Spleen (tissue), 11 donors: Measurements from ENCODE around the gene NPC1L1. TPM values are rescaled to one million over a fixed set of nuclear protein-coding genes. Genes with fewer than 3 reads are reported as not detected.

Experiments used
- DNase-seq: peaks from one replicate; pipeline ENCODE4 v3.0.0-alpha.2; 2020
- H3K27ac ChIP-seq, 8 donors: fragments of 200-600 bp; sonication (generic) in 7 of 8; 1 replicate in 4 of 8; 2 replicates in 4 of 8; pipeline versions ENCODE4 v1.5.0 to v1.8.0; 2016 to 2021; ENCODE audit warnings: inconsistent platforms in 4 of 8, mild to moderate bottlenecking in 4 of 8, moderate library complexity in 1 of 8
- H3K27me3 ChIP-seq, 7 donors: fragments of 200-600 bp; sonication (generic) in 6 of 7; replicated peaks in 1 of 7; 1 replicate in 4 of 7; 2 replicates in 3 of 7; pipeline versions ENCODE4 v1.5.0 to v1.8.0; 2016 to 2021; ENCODE audit warnings: inconsistent platforms in 3 of 7, mild to moderate bottlenecking in 1 of 7
- H3K36me3 ChIP-seq, 6 donors: fragments of 200-600 bp; sonication (generic) in 5 of 6; 1 replicate in 4 of 6; 2 replicates in 2 of 6; pipeline versions ENCODE4 v1.5.0 to v1.8.0; 2016 to 2021; ENCODE audit warnings: inconsistent platforms in 2 of 6
- H3K4me1 ChIP-seq, 6 donors: fragments of 200-600 bp; sonication (generic) in 5 of 6; 1 replicate in 3 of 6; 2 replicates in 3 of 6; pipeline versions ENCODE4 v1.5.0 to v1.8.0; 2016 to 2021; ENCODE audit warnings: inconsistent platforms in 3 of 6
- H3K4me3 ChIP-seq, 8 donors: fragments of 200-600 bp; sonication (generic) in 7 of 8; 1 replicate in 4 of 8; 2 replicates in 4 of 8; pipeline versions ENCODE4 v1.5.0 to v1.8.0; 2016 to 2021; ENCODE audit warnings: inconsistent platforms in 4 of 8, mild to moderate bottlenecking in 4 of 8, moderate library complexity in 2 of 8
- H3K9me3 ChIP-seq, 8 donors: fragments of 200-600 bp; sonication (generic) in 7 of 8; 1 replicate in 4 of 8; 2 replicates in 4 of 8; pipeline versions ENCODE4 v1.5.0 to v1.8.0; 2016 to 2021; ENCODE audit warnings: inconsistent platforms in 4 of 8
- CTCF ChIP-seq, 11 experiments: fragments of 200-600 bp in 7 of 11; fragments of 450-650 bp in 4 of 11; sonication (generic) in 4 of 11; IDR thresholded peaks in 8 of 11; conservative IDR thresholded peaks in 3 of 11; 1 replicate in 7 of 11; 2 replicates in 4 of 11; pipeline versions ENCODE4 v1.4.0 to v1.8.0; 2016 to 2021; ENCODE audit warnings: antibody characterized with exemption in 11 of 11, inconsistent platforms in 4 of 11, mild to moderate bottlenecking in 1 of 11
- POLR2A ChIP-seq, 3 donors: fragments of 450-650 bp; IDR thresholded peaks; one replicate each; pipeline ENCODE4 v1.5.1; 2017; ENCODE audit warnings: antibody characterized with exemption in 3 of 3, mild to moderate bottlenecking in 1 of 3
- POLR2AphosphoS5 ChIP-seq, 3 donors: sonication (generic); formaldehyde crosslinking; IDR thresholded peaks; one replicate each; pipeline ENCODE4 v1.5.1; 2017; ENCODE audit warnings: antibody characterized with exemption in 3 of 3
- WGBS, 5 donors: extraction: QIAGEN DNeasy Blood & Tissue Kit in 3 of 5; methylation state at CpG; one replicate each; pipeline versions ENCODE4 v1.1.5 to v1.1.7; 2013 to 2018; 5-methylcytosine and 5-hydroxymethylcytosine counted together
- intact Hi-C: fragments of 100-400 bp; cut with DNase I; formaldehyde crosslinking; loops from one replicate; pipeline ENCODE4 v1.15.0; 2023; ENCODE audit warnings: low total_unique reads
- polyA plus RNA-seq, 3 donors: library from polyadenylated mRNA; stranded (reverse); fragments of 200-250 nt; gene quantifications; one replicate each; pipeline ENCODE4 v1.2.1, GENCODE V29; 2013
- total RNA-seq, 7 donors: library from RNA; depleted of rRNA in 3 of 7; stranded (reverse); fragments of >200 nt in 3 of 7; fragmentation: NEBNext Ultra II Directional in 4 of 7; extraction: Animal tissue kit (Norgen Biotek cat#: 25700) in 4 of 7; gene quantifications; one replicate each; pipeline versions ENCODE4 v1.1.0 to v1.2.1, GENCODE V29; 2016 to 2021
- donor health status: healthy with polysubstance abuse.
- donor health status: DM: no; HTN: no; CAD: no; lungs with moderate emphysema.
- donor health status: DM: no; HTN: no; CAD: no.
- donor health status: Bipolar disorder and iron deficiency.
- donor health status: healthy.
- donor health status: DM: no; HTN: no; CAD: no.
- donor health status: DM: yes; HTN: yes; CAD: no.

Gene NPC1L1
- total and polyA plus RNA-seq, 10 donors = 0.02 to 0.07 (median 0.03) TPM; not detected in 6

- TF ChIP-seq CTCF (IDR thresholded peaks at IDR 0.05 in 8 of 11, conservative IDR thresholded peaks at IDR 0.05 in 3 of 11) (no peak), POLR2AphosphoS5 (IDR thresholded peaks at IDR 0.05) (no peak), POLR2A (IDR thresholded peaks at IDR 0.05) (no peak)
- Histone ChIP-seq H3K9me3 (peaks cover 3 to 24% (median 21%) of the 10 kb centered on the region in 8 donors), H3K36me3 (no peaks in the 10 kb centered on the region), H3K4me1 (no peaks in the 10 kb centered on the region), H3K27ac (no peak overlapping the region), H3K27me3 (peaks cover 0 to 13% (median 0%) of the 10 kb centered on the region in 7 donors), H3K4me3 (no peak overlapping the region)
- intact Hi-C loops = no loop called here
- 69 to 99% (median 86%) methylated on average over 5 of the region's 5 CpGs for WGBS, 5 donors
- no peak for DNase-seq
These were observed 20.6 kb downstream of the NPC1L1 start for GRCh38 chr7:44520574-44520973.

GRCh38 chr7:44519546-44519945 is 21.6 kb downstream of the NPC1L1 start:
- H3K9me3 ChIP-seq = peaks cover 0 to 14% (median 10%) of the 10 kb centered on the region in 8 donors
- no peak for TF ChIP-seq POLR2A (IDR thresholded peaks at IDR 0.05)
- intact Hi-C loops = no loop called here
- H3K36me3 ChIP-seq = no peaks in the 10 kb centered on the region
- no peak overlapping the region for H3K4me3 ChIP-seq
- peaks cover 0 to 13% (median 0%) of the 10 kb centered on the region in 7 donors for H3K27me3 ChIP-seq
- no peak overlapping the region for H3K27ac ChIP-seq
- no peak for DNase-seq
- no peaks in the 10 kb centered on the region for H3K4me1 ChIP-seq
- WGBS, 5 donors = 70 to 83% (median 80%) methylated on average over 7 of the region's 7 CpGs

- 68 to 80% (median 71%) methylated on average over 3 of the region's 3 CpGs for WGBS, 5 donors
- H3K27me3 ChIP-seq = peaks cover 0 to 13% (median 0%) of the 10 kb centered on the region in 7 donors
- intact Hi-C loops = no loop called here
These were observed 22.4 kb downstream of the NPC1L1 start for GRCh38 chr7:44518761-44519160.

GRCh38 chr7:44517175-44517574 is 24.0 kb downstream of the NPC1L1 start:
- no peak overlapping the region for H3K4me3 ChIP-seq
- no peaks in the 10 kb centered on the region for H3K4me1 ChIP-seq
- no peak overlapping the region for H3K27ac ChIP-seq
- 88 to 94% (median 91%) methylated on average over 6 to 8 of the region's 8 CpGs for WGBS, 5 donors
- no peaks in the 10 kb centered on the region for H3K36me3 ChIP-seq
- no peak for DNase-seq
- H3K9me3 ChIP-seq = no peaks in the 10 kb centered on the region
- intact Hi-C loops = no loop called here
- H3K27me3 ChIP-seq = peaks cover 0 to 13% (median 0%) of the 10 kb centered on the region in 7 donors
- TF ChIP-seq POLR2A (IDR thresholded peaks at IDR 0.05) (no peak), CTCF (IDR thresholded peaks at IDR 0.05 in 8 of 11, conservative IDR thresholded peaks at IDR 0.05 in 3 of 11) (no peak), POLR2AphosphoS5 (IDR thresholded peaks at IDR 0.05) (no peak)

More at GRCh38 chr7:44518761-44519160, 22.4 kb downstream of the NPC1L1 start:
- H3K27ac ChIP-seq = no peak overlapping the region
- DNase-seq = no peak
- no peaks in the 10 kb centered on the region for H3K36me3 ChIP-seq
- no peaks in the 10 kb centered on the region for H3K4me1 ChIP-seq
- H3K9me3 ChIP-seq = peaks cover 0 to 6% (median 2%) of the 10 kb centered on the region in 8 donors
- H3K4me3 ChIP-seq = no peak overlapping the region
- TF ChIP-seq POLR2A (IDR thresholded peaks at IDR 0.05) (no peak), POLR2AphosphoS5 (IDR thresholded peaks at IDR 0.05) (no peak), CTCF (IDR thresholded peaks at IDR 0.05 in 8 of 11, conservative IDR thresholded peaks at IDR 0.05 in 3 of 11) (no peak)
